GM23338 (cell line): ENCODE measurements around the gene KCNMB4. TPM values are rescaled to one million over a fixed set of nuclear protein-coding genes. Genes with fewer than 3 reads are reported as not detected.
"Not testable (repeated sequence)": the region's sequence is repeated elsewhere in the genome, so short reads cannot be mapped to it uniquely, and the experiment has no call there.

Experiments used
- ATAC-seq: fragments of 200-7000 bp; cut with Tn5 transposase; 3 replicates; pipeline ENCODE4 v1.9.1; 2020
- DNase-seq: peaks from one replicate; pipeline ENCODE4 v3.0.0-alpha.2; 2015; ENCODE audit warnings: low spot score
- H2AFZ ChIP-seq: fragments of 200-600 bp; sonication (generic); 2 replicates; pipeline ENCODE4 v1.8.0; 2016; ENCODE audit warnings: antibody characterized with exemption, mild to moderate bottlenecking, moderate library complexity
- H3F3A ChIP-seq: fragments of 200-600 bp; sonication (generic); replicated peaks from 2 replicates; pipeline ENCODE4 v1.8.0; 2017; ENCODE audit warnings: antibody characterized with exemption, mixed run types, low read depth
- H3K27ac ChIP-seq: fragments of 200-600 bp; sonication (generic); 2 replicates; pipeline ENCODE4 v1.6.1; 2016; ENCODE audit warnings: low read depth
- H3K27me3 ChIP-seq: fragments of 200-600 bp; sonication (generic); 2 replicates; pipeline ENCODE4 v1.8.0; 2016; ENCODE audit warnings: mild to moderate bottlenecking, mixed run types, moderate library complexity; ENCODE audit not compliant: insufficient read depth
- H3K36me3 ChIP-seq: fragments of 200-600 bp; sonication (generic); 2 replicates; pipeline ENCODE4 v1.8.0; 2016; ENCODE audit warnings: mild to moderate bottlenecking; ENCODE audit not compliant: insufficient read depth
- H3K4me1 ChIP-seq: fragments of 200-600 bp; sonication (generic); 2 replicates; pipeline ENCODE4 v1.8.0; 2016; ENCODE audit warnings: mild to moderate bottlenecking, moderate library complexity; ENCODE audit not compliant: insufficient read depth
- H3K4me2 ChIP-seq: fragments of 200-600 bp; sonication (generic); 2 replicates; pipeline ENCODE4 v1.7.1; 2017; ENCODE audit warnings: mixed run types
- H3K4me3 ChIP-seq: fragments of 200-600 bp; sonication (generic); 2 replicates; pipeline ENCODE4 v1.6.1; 2016; ENCODE audit warnings: mixed run types
- H3K79me2 ChIP-seq: fragments of 200-600 bp; sonication (generic); replicated peaks from 2 replicates; pipeline ENCODE4 v1.8.0; 2017; ENCODE audit warnings: mild to moderate bottlenecking; ENCODE audit not compliant: insufficient read depth
- H3K9me2 ChIP-seq: fragments of 200-600 bp; sonication (generic); 2 replicates; pipeline ENCODE4 v1.8.0; 2017; ENCODE audit not compliant: insufficient read depth
- H4K20me1 ChIP-seq: fragments of 200-600 bp; sonication (generic); replicated peaks from 2 replicates; pipeline ENCODE4 v1.8.0; 2017; ENCODE audit warnings: mild to moderate bottlenecking; ENCODE audit not compliant: insufficient read depth
- H3K27ac Mint-ChIP-seq: 2 replicates; pipeline ENCODE4 v1.8.0; 2020; ENCODE audit warnings: inconsistent platforms, mild to moderate bottlenecking, moderate library complexity, mixed read lengths
- H3K27me3 Mint-ChIP-seq: 3 replicates; pipeline ENCODE4 v1.8.0; 2022; ENCODE audit warnings: low read depth, mild to moderate bottlenecking, moderate library complexity, mixed read lengths, inconsistent platforms; ENCODE audit not compliant: insufficient read depth, poor library complexity
- H3K36me3 Mint-ChIP-seq: 3 replicates; pipeline ENCODE4 v1.8.0; 2021; ENCODE audit warnings: low read depth, mild to moderate bottlenecking, inconsistent platforms, moderate library complexity, mixed read lengths
- H3K4me1 Mint-ChIP-seq: 3 replicates; pipeline ENCODE4 v1.8.0; 2020; ENCODE audit warnings: mild to moderate bottlenecking, inconsistent platforms, mixed read lengths
- H3K4me3 Mint-ChIP-seq: 3 replicates; pipeline ENCODE4 v1.8.0; 2021; ENCODE audit warnings: moderate library complexity, mild to moderate bottlenecking, inconsistent platforms, mixed read lengths
- H3K9me3 Mint-ChIP-seq: 3 replicates; pipeline ENCODE4 v1.8.0; 2020; ENCODE audit warnings: moderate library complexity, mild to moderate bottlenecking, inconsistent platforms, mixed read lengths
- CREB1 ChIP-seq: fragments of 250-450 bp; sonication (Bioruptor Pico); IDR thresholded peaks from 2 replicates; pipeline ENCODE4 v1.5.0; 2020; ENCODE audit warnings: low read depth, mild to moderate bottlenecking, moderate library complexity
- ETS1 ChIP-seq: IDR thresholded peaks from 2 replicates; pipeline ENCODE4 v1.6.1; 2016; ENCODE audit warnings: antibody characterized with exemption
- EZH2 ChIP-seq: fragments of 200-600 bp; sonication (generic); IDR thresholded peaks from one replicate; pipeline ENCODE4 v1.8.0; 2017; ENCODE audit warnings: antibody characterized with exemption, mild to moderate bottlenecking, low read depth; ENCODE audit not compliant: unreplicated experiment
- EZH2phosphoT487 ChIP-seq: fragments of 200-600 bp; sonication (generic); IDR thresholded peaks from one replicate; pipeline ENCODE4 v1.8.1; 2018; ENCODE audit warnings: antibody characterized with exemption; ENCODE audit not compliant: unreplicated experiment
- JUNB ChIP-seq: IDR thresholded peaks from one replicate; pipeline ENCODE4 v1.6.1; 2016; ENCODE audit warnings: antibody characterized with exemption; ENCODE audit not compliant: unreplicated experiment
- NANOG ChIP-seq: IDR thresholded peaks from 2 replicates; pipeline ENCODE4 v1.6.1; 2016; ENCODE audit warnings: antibody characterized with exemption, borderline replicate concordance
- POLR2AphosphoS5 ChIP-seq: IDR thresholded peaks from 2 replicates; pipeline ENCODE4 v1.6.1; 2016; ENCODE audit warnings: antibody characterized with exemption, low read depth
- REST ChIP-seq: IDR thresholded peaks from one replicate; pipeline ENCODE4 v1.6.1; 2018; ENCODE audit warnings: antibody characterized with exemption; ENCODE audit not compliant: unreplicated experiment
- STAT1 ChIP-seq: IDR thresholded peaks from one replicate; pipeline ENCODE4 v1.6.1; 2016; ENCODE audit warnings: antibody characterized with exemption; ENCODE audit not compliant: unreplicated experiment
- ZNF331 ChIP-seq: fragments of 250-450 bp; sonication (Bioruptor Pico); IDR thresholded peaks from 2 replicates; pipeline ENCODE4 v1.5.0; 2020; ENCODE audit warnings: low read depth, mild to moderate bottlenecking, moderate library complexity
- ZNF462 ChIP-seq: fragments of 250-450 bp; sonication (Bioruptor Pico); IDR thresholded peaks from 2 replicates; pipeline ENCODE4 v1.5.0; 2020; ENCODE audit warnings: mild to moderate bottlenecking, moderate library complexity
- polyA plus RNA-seq: library from polyadenylated mRNA; unstranded; fragments of >200 nt; fragmentation: Nextera tagmentation; extraction: Ambion mirVana; gene quantifications from 2 replicates; pipeline ENCODE4 v1.2.1, GENCODE V29; 2016
- total RNA-seq: library from RNA; depleted of rRNA; stranded (reverse); fragments of >200 nt; shearing (Covaris generic); gene quantifications from 2 replicates; pipeline ENCODE4 v1.2.3, GENCODE V29; 2014

Gene KCNMB4
- total and polyA plus RNA-seq, 2 experiments from 2014 or later = 9.4 to 14.7 TPM

GRCh38 chr12:70392631-70393030 lies 26.5 kb downstream of the KCNMB4 start:
- not testable (repeated sequence) for H3K4me3 ChIP-seq, H3K9me3 Mint-ChIP-seq, H3K27ac Mint-ChIP-seq, H3K27ac ChIP-seq, H4K20me1 ChIP-seq, H3K4me2 ChIP-seq, H3F3A ChIP-seq, H3K4me1 ChIP-seq, H3K27me3 ChIP-seq, H2AFZ ChIP-seq, H3K4me3 Mint-ChIP-seq, H3K36me3 ChIP-seq, H3K4me1 Mint-ChIP-seq, H3K27me3 Mint-ChIP-seq, DNase-seq, ATAC-seq, H3K9me2 ChIP-seq
- H3K36me3 Mint-ChIP-seq = peaks cover 26% of the 10 kb centered on the region; the same call in 2 of the 3 replicates
- H3K79me2 ChIP-seq = 0 out of 2 replicates have a peak, but pooled peaks cover 28% of the 10 kb centered on the region

- H3K4me2 ChIP-seq = no peak overlapping the region
- H3K27ac ChIP-seq = peak overlapping the region; percentile 16; the same call in 1 of the 2 replicates
- H3F3A ChIP-seq = no peaks in the 10 kb centered on the region
- H3K36me3 ChIP-seq = no peaks in the 10 kb centered on the region
- ATAC-seq = no peak
- peaks cover 7% of the 10 kb centered on the region; the same call in 2 of the 3 replicates for H3K4me1 Mint-ChIP-seq
- DNase-seq = no peak
- 0 out of 2 replicates have a peak, but pooled peaks cover 24% of the 10 kb centered on the region for H3K79me2 ChIP-seq
- no peaks in the 10 kb centered on the region for H3K27me3 ChIP-seq
- peaks cover 18% of the 10 kb centered on the region; the same call in 2 of the 3 replicates for H3K36me3 Mint-ChIP-seq
- peaks cover 7% of the 10 kb centered on the region; the same call in 2 of the 3 replicates for H3K9me3 Mint-ChIP-seq
- no peak overlapping the region for H3K27ac Mint-ChIP-seq
- H3K4me3 ChIP-seq = no peak overlapping the region
- no peaks in the 10 kb centered on the region for H3K9me2 ChIP-seq
- H2AFZ ChIP-seq = no peak overlapping the region
- no peaks in the 10 kb centered on the region for H3K27me3 Mint-ChIP-seq
- H3K4me3 Mint-ChIP-seq = no peak overlapping the region
- no peaks in the 10 kb centered on the region; the same call in 1 of the 2 replicates for H3K4me1 ChIP-seq
- H4K20me1 ChIP-seq = no peaks in the 10 kb centered on the region
- TF ChIP-seq ETS1 = no peak
- TF ChIP-seq EZH2 = no peak
- no peak for TF ChIP-seq EZH2phosphoT487
- no peak for TF ChIP-seq STAT1
- TF ChIP-seq ZNF462 (CRISPR knock-in tag) = no peak
- no peak for TF ChIP-seq POLR2AphosphoS5
- no peak for TF ChIP-seq JUNB
- no peak for TF ChIP-seq REST
- no peak for TF ChIP-seq ZNF331 (CRISPR knock-in tag)
- TF ChIP-seq CREB1 = no peak
- TF ChIP-seq NANOG = no peak
Measured at GRCh38 chr12:70393787-70394499, 27.9 kb downstream of the KCNMB4 start.
